ENCODE data around the gene DPYSL4.

Gene DPYSL4

GRCh38 chr10:132197271-132198067, 10.7 kb downstream of the DPYSL4 start:
- no peak for DNase-seq

- DNase-seq, result no peak
Measured at GRCh38 chr10:132198068-132198370, 11.3 kb downstream of the DPYSL4 start.

GRCh38 chr10:132198381-132199181, 11.8 kb downstream of the DPYSL4 start:
- DNase-seq, result no peak

GRCh38 chr10:132199268-132199853, 12.6 kb downstream of the DPYSL4 start:
- DNase-seq, result no peak

GRCh38 chr10:132199854-132200311, 13.1 kb downstream of the DPYSL4 start:
- no peak for DNase-seq

GRCh38 chr10:132200344-132201110, 13.8 kb downstream of the DPYSL4 start:
- DNase-seq, result no peak

GRCh38 chr10:132201111-132201969, 14.6 kb downstream of the DPYSL4 start:
- no peak for DNase-seq

- no peak for DNase-seq
Measured at GRCh38 chr10:132202070-132202970, 15.6 kb downstream of the DPYSL4 start.

GRCh38 chr10:132203256-132204077, 16.7 kb downstream of the DPYSL4 start:
- DNase-seq, result no peak

GRCh38 chr10:132204078-132204780, 17.5 kb downstream of the DPYSL4 start:
- no peak for DNase-seq

- DNase-seq, result no peak
Measured at GRCh38 chr10:132204781-132205473, 18.2 kb downstream of the DPYSL4 start.

GRCh38 chr10:132205650-132206376, 19.1 kb downstream of the DPYSL4 start:
- DNase-seq, result no peak

- DNase-seq, result no peak
Measured at GRCh38 chr10:132206377-132206745, 19.6 kb downstream of the DPYSL4 start.

- no peak for DNase-seq
Measured at GRCh38 chr10:132206806-132207535, 20.2 kb downstream of the DPYSL4 start.

GRCh38 chr10:132207536-132208461, 21.1 kb downstream of the DPYSL4 start:
- no peak for DNase-seq

- no peak for DNase-seq
Measured at GRCh38 chr10:132208462-132209050, 21.8 kb downstream of the DPYSL4 start.
